SK-N-SH (cell line): ENCODE results near the gene NBPF12. TPM values are rescaled to one million over a fixed set of nuclear protein-coding genes. Genes with fewer than 3 reads are reported as not detected.
"Not testable (repeated sequence)": the region's sequence is repeated elsewhere in the genome, so short reads cannot be mapped to it uniquely, and the experiment has no call there.

Experiments
- CTCF ChIA-PET: fragments of 300-600, 350-600 bp; formaldehyde crosslinking; extraction: SDS; loops from one replicate; lab custom pipeline; 2021; lab: Yijun Ruan, JAX
- POLR2A ChIA-PET: fragments of 350-600 bp; sonication (Branson Sonifier 250); formaldehyde crosslinking; extraction: SDS; loops from one replicate; lab custom pipeline; 2020; ENCODE audit warnings: antibody characterized with exemption, inconsistent platforms; lab: Yijun Ruan, JAX
- DNase-seq: peaks from one replicate; pipeline ENCODE4 v3.0.0; 2012
- H2AFZ ChIP-seq: fragments of 200-600 bp; sonication (generic); 2 replicates; pipeline ENCODE4 v1.8.1; 2016; ENCODE audit warnings: antibody characterized with exemption, mild to moderate bottlenecking, low read depth
- H3F3A ChIP-seq: fragments of 200-600 bp; sonication (generic); replicated peaks from 2 replicates; pipeline ENCODE3; 2016; ENCODE audit warnings: antibody characterized with exemption, mild to moderate bottlenecking; ENCODE audit not compliant: insufficient read depth
- H3K27ac ChIP-seq, 2 experiments: fragments of 200-500 bp in 1 of 2; fragments of 200-600 bp in 1 of 2; sonication (Bioruptor generic) in 1 of 2; sonication (generic), shearing (Covaris generic) in 1 of 2; 2 replicates each; pipeline versions ENCODE4 v1.5.1 to v1.6.1; 2014 to 2016; ENCODE audit warnings: low read depth in 2 of 2, inconsistent platforms in 1 of 2, low read length in 1 of 2, mild to moderate bottlenecking in 1 of 2, mixed read lengths in 1 of 2
- H3K27me3 ChIP-seq: fragments of 200-600 bp; sonication (generic), shearing (Covaris generic); 2 replicates; pipeline ENCODE4 v1.6.1; 2016; ENCODE audit warnings: mixed run types; ENCODE audit not compliant: insufficient read depth
- H3K36me3 ChIP-seq, 2 experiments: fragments of 200-500 bp in 1 of 2; fragments of 200-600 bp in 1 of 2; sonication (Bioruptor generic) in 1 of 2; sonication (generic) in 1 of 2; replicated peaks in 1 of 2; 2 replicates each; pipeline versions ENCODE3 to v1.5.1; 2014 to 2016; ENCODE audit warnings: low read length in 1 of 2, mild to moderate bottlenecking in 1 of 2; ENCODE audit not compliant: insufficient read depth in 2 of 2, control insufficient read depth in 1 of 2
- H3K4me1 ChIP-seq, 2 experiments: fragments of 200-500 bp in 1 of 2; fragments of 200-600 bp in 1 of 2; sonication (Bioruptor generic) in 1 of 2; sonication (generic), shearing (Covaris generic) in 1 of 2; 2 replicates each; pipeline versions ENCODE4 v1.5.1 to v1.6.1; 2014 to 2016; ENCODE audit warnings: low read depth in 1 of 2, low read length in 1 of 2, mixed run types in 1 of 2; ENCODE audit not compliant: insufficient read depth in 2 of 2, control insufficient read depth in 1 of 2
- H3K4me2 ChIP-seq: fragments of 200-600 bp; sonication (generic), shearing (Covaris generic); 2 replicates; pipeline ENCODE4 v1.6.1; 2017; ENCODE audit warnings: mixed run types
- H3K4me3 ChIP-seq, 2 experiments: fragments of 200-500 bp in 1 of 2; fragments of 200-600 bp in 1 of 2; sonication (Bioruptor generic) in 1 of 2; sonication (generic), shearing (Covaris generic) in 1 of 2; 2 replicates each; pipeline versions ENCODE4 v1.5.1 to v1.8.1; 2014 to 2016; ENCODE audit warnings: low read depth in 2 of 2, inconsistent platforms in 1 of 2, low read length in 1 of 2, mild to moderate bottlenecking in 1 of 2, mixed read lengths in 1 of 2, moderate library complexity in 1 of 2
- H3K79me2 ChIP-seq: fragments of 200-600 bp; sonication (generic); 2 replicates; pipeline ENCODE4 v1.8.1; 2017; ENCODE audit warnings: mild to moderate bottlenecking; ENCODE audit not compliant: insufficient read depth
- H3K9ac ChIP-seq: fragments of 200-600 bp; sonication (generic); 2 replicates; pipeline ENCODE4 v1.6.1; 2017; ENCODE audit warnings: mixed run types
- H3K9me2 ChIP-seq: fragments of 200-600 bp; sonication (generic); 2 replicates; pipeline ENCODE4 v1.6.1; 2017; ENCODE audit warnings: mixed run types
- H3K9me3 ChIP-seq: fragments of 200-600 bp; sonication (generic); 2 replicates; pipeline ENCODE4 v1.6.1; 2017; ENCODE audit warnings: mixed run types, mild to moderate bottlenecking, moderate library complexity
- H4K20me1 ChIP-seq: fragments of 200-600 bp; sonication (generic); 2 replicates; pipeline ENCODE4 v1.6.1; 2017; ENCODE audit warnings: mild to moderate bottlenecking, mixed run types; ENCODE audit not compliant: insufficient read depth
- CHD2 ChIP-seq: fragments of 150-350 bp; IDR thresholded peaks from 2 replicates; pipeline ENCODE4 v1.6.1; 2018; ENCODE audit warnings: low read length; ENCODE audit not compliant: partially characterized antibody
- ELF1 ChIP-seq: IDR thresholded peaks from 2 replicates; pipeline ENCODE4 v1.4.0; 2012
- GABPA ChIP-seq: IDR thresholded peaks from 2 replicates; pipeline ENCODE4 v1.4.0; 2012; ENCODE audit warnings: low read depth, mild to moderate bottlenecking
- NRF1 ChIP-seq: IDR thresholded peaks from 2 replicates; pipeline ENCODE4 v1.6.1; 2012; ENCODE audit warnings: low read depth, mild to moderate bottlenecking, low read length
- YY1 ChIP-seq: IDR thresholded peaks from 2 replicates; pipeline ENCODE4 v1.4.0; 2012; ENCODE audit warnings: low read depth, mild to moderate bottlenecking
- whole genome bisulfite sequencing: methylation state at CpG from one replicate; pipeline ENCODE4 v1.1.6; 2017; ENCODE audit warnings: low lambda C conversion rate; 5-methylcytosine and 5-hydroxymethylcytosine counted together
- polyA plus RNA-seq, 3 experiments: library from polyadenylated mRNA; depleted of rRNA; stranded (reverse); fragments of >200 nt; gene quantifications; 2 replicates each; pipeline ENCODE4 v1.2.3, GENCODE V29; 2012
- TF ChIP-seq, protein P1 (sequence below): IDR thresholded peaks from 2 replicates; pipeline ENCODE4 v1.4.0; 2012; ENCODE audit warnings: low read depth, borderline replicate concordance

The NBPF12 gene, protein sequence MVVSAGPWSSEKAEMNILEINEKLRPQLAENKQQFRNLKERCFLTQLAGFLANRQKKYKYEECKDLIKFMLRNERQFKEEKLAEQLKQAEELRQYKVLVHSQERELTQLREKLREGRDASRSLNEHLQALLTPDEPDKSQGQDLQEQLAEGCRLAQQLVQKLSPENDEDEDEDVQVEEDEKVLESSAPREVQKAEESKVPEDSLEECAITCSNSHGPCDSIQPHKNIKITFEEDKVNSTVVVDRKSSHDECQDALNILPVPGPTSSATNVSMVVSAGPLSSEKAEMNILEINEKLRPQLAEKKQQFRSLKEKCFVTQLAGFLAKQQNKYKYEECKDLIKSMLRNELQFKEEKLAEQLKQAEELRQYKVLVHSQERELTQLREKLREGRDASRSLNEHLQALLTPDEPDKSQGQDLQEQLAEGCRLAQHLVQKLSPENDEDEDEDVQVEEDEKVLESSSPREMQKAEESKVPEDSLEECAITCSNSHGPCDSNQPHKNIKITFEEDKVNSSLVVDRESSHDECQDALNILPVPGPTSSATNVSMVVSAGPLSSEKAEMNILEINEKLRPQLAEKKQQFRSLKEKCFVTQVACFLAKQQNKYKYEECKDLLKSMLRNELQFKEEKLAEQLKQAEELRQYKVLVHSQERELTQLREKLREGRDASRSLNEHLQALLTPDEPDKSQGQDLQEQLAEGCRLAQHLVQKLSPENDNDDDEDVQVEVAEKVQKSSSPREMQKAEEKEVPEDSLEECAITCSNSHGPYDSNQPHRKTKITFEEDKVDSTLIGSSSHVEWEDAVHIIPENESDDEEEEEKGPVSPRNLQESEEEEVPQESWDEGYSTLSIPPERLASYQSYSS (N-terminal part only)
- 6.0 and 8.0 TPM in 2 replicates for polyA plus RNA-seq (2012; rRNA removed)
- polyA plus RNA-seq (2012; cell fraction: cytosol; rRNA removed) = 4.2 and 4.8 TPM in 2 replicates
- polyA plus RNA-seq (2012; cell fraction: nucleus; rRNA removed) = 16.3 and 31.0 TPM in 2 replicates

DNA sequence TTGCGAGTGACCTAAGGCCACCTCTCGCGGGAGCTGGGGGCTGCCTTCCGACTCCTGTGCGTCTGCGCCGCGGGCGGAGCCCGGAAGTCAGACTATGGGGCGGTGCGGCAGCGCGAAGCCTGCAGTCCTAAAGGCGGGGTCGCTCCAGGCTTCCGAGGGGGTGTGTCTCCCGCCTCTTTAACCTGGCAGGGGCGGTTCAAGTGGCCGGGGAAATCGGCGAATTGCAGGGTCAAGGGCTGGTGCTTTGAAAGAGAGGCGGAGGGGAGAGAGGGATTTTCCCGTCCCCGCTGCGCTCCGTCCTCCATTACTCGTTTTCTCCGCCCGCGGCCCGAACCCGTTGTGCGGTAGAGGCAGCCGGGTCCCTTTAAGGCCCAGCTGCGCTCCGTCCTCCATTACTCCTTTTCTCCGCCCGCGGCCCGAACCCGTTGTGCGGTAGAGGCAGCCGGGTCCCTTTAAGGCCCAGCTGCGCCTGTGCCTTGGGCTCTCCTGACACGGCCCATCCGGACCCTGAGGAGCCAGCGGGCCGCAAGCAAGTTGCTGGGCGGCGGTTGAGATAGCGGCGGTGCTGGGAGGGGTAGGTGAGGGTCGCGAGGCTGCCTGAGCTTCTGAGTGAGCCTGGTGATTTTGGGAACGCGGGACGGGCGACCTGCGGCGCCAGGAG lies at the start of gene NBPF12:
NBPF12 (plus strand) TSS at position 83 of the 661 bp plus-strand sequence. CDS start 21,820 bp downstream, outside the sequence.
- H3K9me2 ChIP-seq, H3F3A ChIP-seq, H3K79me2 ChIP-seq, H3K4me1 ChIP-seq, H4K20me1 ChIP-seq, H3K9me3 ChIP-seq, CTCF ChIA-PET, H3K36me3 ChIP-seq, H3K27me3 ChIP-seq, POLR2A ChIA-PET: not testable (repeated sequence)
- peak within 1 kb of the TSS; percentile 49 to 74; a peak in 3 of 4 replicates for H3K27ac ChIP-seq
- peak; percentile 70 for DNase-seq
- peak within 1 kb of the TSS; percentile 91 for H3K9ac ChIP-seq
- TF ChIP-seq NRF1 (peak; percentile 54), YY1 (peak; percentile 73; the same call in 1 of the 2 replicates), GABPA (peak; percentile 48; the same call in 1 of the 2 replicates), ELF1 (peak; percentile 61), CHD2 (peak; percentile 85)
- TF ChIP-seq, protein P1, sequence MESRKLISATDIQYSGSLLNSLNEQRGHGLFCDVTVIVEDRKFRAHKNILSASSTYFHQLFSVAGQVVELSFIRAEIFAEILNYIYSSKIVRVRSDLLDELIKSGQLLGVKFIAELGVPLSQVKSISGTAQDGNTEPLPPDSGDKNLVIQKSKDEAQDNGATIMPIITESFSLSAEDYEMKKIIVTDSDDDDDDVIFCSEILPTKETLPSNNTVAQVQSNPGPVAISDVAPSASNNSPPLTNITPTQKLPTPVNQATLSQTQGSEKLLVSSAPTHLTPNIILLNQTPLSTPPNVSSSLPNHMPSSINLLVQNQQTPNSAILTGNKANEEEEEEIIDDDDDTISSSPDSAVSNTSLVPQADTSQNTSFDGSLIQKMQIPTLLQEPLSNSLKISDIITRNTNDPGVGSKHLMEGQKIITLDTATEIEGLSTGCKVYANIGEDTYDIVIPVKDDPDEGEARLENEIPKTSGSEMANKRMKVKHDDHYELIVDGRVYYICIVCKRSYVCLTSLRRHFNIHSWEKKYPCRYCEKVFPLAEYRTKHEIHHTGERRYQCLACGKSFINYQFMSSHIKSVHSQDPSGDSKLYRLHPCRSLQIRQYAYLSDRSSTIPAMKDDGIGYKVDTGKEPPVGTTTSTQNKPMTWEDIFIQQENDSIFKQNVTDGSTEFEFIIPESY = peak; percentile 88
- 0 out of 2 replicates have a peak within 1 kb of the TSS, but pooled peaks have one; percentile 81 for H2AFZ ChIP-seq
- peak within 1 kb of the TSS; percentile 63 to 67 for H3K4me3 ChIP-seq
- H3K4me2 ChIP-seq = peak within 1 kb of the TSS; percentile 77
- WGBS = 0% methylated on average over 27 of the region's 61 CpGs

DNA sequence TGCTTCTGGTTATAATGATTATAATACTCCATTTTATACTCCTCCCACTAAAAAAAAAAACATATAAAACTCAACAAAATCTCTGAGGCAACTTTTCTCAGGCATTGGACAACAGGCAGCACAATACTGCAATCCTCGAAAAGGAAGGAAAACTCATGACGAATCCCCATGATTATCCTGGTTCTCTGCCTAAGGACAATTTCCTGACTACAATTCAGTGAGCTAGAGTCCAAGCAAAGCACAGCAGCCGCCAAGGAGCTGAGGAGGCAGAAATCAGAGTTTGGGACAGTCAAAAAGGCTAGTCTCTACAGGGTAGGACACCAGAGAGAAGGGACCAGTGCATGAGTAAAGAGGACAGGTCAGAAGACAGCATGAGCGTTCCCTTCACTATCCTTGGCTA lies 46.8 kb upstream of the NBPF12 start:
- H3K36me3 ChIP-seq, H3K4me1 ChIP-seq, H3K9me2 ChIP-seq, H4K20me1 ChIP-seq, CTCF ChIA-PET, H3K9me3 ChIP-seq, H3F3A ChIP-seq, H3K4me2 ChIP-seq, H3K9ac ChIP-seq, H3K27me3 ChIP-seq, POLR2A ChIA-PET, DNase-seq, H3K4me3 ChIP-seq, H3K79me2 ChIP-seq, H3K27ac ChIP-seq, H2AFZ ChIP-seq: not testable (repeated sequence)
- 16% methylated on average over 3 of the region's 4 CpGs for WGBS

DNA sequence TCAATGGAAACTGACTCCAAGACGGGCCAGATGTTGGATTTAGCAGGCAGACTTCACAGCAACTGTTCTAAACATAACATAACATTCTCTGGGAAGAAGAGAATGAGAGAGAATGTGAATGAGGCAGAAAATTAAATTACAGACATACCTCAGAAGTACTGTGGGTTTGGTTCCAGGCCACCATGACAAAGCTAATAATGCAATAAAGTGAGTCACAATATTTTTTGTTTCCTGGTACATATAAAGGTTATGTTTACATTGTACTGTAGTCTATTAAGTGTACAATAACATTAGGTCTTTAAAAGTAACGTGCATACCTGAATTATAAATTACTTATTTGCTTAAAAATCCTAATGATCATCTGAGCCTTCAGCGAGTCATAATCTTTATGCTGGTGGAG lies 45.8 kb upstream of the NBPF12 start:
- H3K36me3 ChIP-seq, H3K4me1 ChIP-seq, CTCF ChIA-PET, H3K4me3 ChIP-seq, H3K27ac ChIP-seq, H3K9me2 ChIP-seq, H4K20me1 ChIP-seq, H3K9ac ChIP-seq, H3F3A ChIP-seq, H2AFZ ChIP-seq, H3K4me2 ChIP-seq, H3K27me3 ChIP-seq, DNase-seq, H3K79me2 ChIP-seq, POLR2A ChIA-PET, H3K9me3 ChIP-seq: not testable (repeated sequence)
- 10% methylated on average over 2 of the region's 3 CpGs for WGBS

DNA sequence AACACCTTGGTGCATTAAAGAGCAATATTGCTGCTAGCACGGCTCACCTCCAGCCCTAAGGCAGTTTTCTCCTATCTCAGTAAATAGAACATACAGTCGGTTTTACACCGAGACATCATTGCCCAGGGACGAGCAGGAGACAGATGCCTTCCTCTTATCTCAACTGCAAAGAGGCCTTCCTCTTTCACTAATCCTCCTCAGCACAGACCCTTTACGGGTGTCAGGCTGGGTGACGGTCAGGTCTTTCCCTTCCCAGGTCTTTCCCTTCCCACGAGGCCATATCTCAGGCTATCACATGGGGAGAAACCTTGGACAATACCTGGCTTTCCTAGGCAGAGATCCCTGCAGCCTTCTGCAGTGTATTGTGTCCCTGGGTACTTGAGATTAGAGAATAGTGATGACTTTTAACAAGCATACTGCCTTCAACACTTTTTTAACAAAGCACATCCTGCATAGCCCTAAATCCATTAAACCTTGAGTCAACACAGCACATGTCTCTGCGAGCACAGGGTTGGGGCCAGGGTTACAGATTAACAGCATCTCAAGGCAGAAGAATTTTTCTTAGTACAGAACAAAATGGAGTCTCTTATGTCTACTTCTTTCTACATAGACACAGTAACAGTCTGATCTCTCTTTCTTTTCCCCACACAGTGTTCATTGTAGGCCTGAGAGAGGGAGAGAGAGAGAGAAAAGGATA lies 30.4 kb upstream of the NBPF12 start:
- H3F3A ChIP-seq, DNase-seq, H3K79me2 ChIP-seq, CTCF ChIA-PET, H3K36me3 ChIP-seq, H4K20me1 ChIP-seq, H3K4me3 ChIP-seq, H3K27me3 ChIP-seq, H3K9ac ChIP-seq, H3K4me1 ChIP-seq, H2AFZ ChIP-seq, H3K4me2 ChIP-seq, H3K9me3 ChIP-seq, POLR2A ChIA-PET, H3K27ac ChIP-seq, H3K9me2 ChIP-seq: not testable (repeated sequence)
- 21% methylated on average over 7 of the region's 8 CpGs for WGBS
